HG02798 (cell line): ENCODE data around the gene PCNX1.

Source experiments
- ATAC-seq: cut with Tn5 transposase; IDR thresholded peaks from one replicate; pipeline ENCODE4 v1.9.1; 2021; ENCODE audit warnings: mild to moderate bottlenecking; ENCODE audit not compliant: unreplicated experiment, poor library complexity

Gene PCNX1

GRCh38 chr14:70954068-70954467, 46.8 kb downstream of the PCNX1 start:
- no peak for ATAC-seq

DNA sequence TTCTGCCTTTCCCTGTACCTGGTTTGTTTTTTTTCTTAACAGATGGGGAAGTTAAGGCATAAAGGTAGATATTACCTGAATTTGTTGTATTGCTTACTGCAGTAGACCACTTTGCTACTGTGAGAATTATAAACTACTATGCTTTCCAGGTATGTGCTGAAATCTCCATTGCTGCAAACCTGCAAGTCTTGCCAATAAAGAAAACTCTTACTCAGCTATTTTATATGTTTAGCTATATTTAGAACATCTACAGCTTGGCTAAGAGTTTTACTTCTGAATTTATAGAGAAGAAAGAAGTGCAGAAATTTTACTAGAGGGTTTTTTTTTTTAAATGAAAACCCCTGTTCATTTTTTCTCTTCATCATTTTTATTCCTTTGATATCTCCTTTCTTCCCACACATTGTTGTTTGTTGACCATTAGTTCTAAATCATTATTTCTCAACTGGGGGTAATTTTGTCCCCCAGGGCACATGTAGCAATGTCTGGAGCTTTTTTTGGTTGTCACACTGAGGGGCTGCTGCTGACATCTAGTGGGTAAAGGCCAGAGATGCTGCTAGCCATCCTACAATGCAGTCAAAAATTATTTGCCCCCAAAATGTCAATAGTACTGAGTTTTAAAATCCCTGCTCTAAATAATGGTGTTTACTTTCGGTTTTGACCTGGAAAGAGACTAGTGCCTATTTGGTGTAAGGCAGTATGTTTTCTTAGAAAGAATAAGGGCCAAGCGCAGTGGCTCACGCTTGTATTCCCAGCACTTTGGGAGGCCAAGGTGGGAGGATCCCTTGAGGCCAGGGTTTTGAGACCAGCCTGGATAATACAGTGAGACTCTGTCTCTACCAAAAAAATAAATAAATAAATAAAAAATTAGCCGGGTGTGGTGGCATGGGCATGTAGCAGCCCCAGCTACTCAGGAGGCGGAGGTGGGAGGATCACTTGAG, 48.6 kb downstream of the PCNX1 start:
- peak; percentile 38 for ATAC-seq

GRCh38 chr14:70956511-70956910, 49.3 kb downstream of the PCNX1 start:
- no peak for ATAC-seq

DNA sequence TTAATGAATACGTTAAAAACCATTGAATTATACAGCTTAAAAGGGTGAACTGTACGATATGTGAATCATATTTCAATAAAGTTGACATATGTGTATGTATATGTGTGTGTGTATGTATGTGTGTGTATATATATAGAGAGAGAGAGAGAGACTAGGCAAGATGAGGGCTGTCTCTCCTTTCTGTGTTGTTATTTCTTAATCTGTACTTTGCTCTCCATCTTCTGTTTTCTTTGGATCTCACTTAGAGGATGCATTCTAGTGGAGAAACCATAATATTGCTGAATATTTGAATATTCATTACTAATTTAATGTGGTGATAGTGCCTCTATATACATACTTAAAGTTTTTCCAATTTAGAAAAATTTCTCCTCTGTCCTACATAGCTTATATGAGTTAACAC, 50.5 kb downstream of the PCNX1 start:
- ATAC-seq: no peak

DNA sequence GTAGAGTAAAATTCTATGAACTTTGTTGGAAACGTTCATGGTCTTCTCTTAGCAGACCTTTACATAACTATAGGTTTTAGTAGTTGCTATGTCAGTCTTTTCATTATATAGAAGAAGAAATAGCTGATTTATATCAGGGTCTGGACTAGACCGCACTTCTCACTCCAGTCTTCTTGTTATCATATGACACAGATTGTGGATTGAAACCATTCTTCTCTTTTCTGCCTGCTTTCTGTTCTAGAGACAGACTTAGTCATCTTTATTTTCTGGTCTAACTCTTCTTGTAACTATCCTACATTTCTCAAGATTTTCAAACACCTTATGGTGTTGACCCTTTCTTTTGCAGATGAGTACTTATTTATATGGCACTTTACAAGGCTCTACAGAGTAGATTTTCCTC, 55.7 kb downstream of the PCNX1 start:
- no peak for ATAC-seq

DNA sequence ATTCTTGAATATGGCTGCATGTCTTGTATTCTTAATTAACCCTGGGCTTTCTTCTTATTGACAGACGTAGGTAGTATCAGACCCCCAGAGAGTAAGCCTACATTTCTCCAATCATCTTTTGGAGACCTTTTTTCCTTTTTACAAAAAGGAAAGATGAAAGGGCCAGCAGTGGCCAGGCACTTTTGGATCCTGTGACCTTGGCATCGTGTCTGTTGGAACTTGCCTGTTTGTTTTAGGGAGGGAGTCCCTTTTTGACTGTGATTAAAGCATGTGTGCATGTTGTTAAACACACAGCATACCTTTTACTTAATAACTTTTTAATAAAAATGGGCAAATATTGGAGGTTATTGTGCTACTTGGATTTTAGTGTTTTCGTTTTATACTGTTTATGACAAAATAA, 57.2 kb downstream of the PCNX1 start:
- ATAC-seq: no peak

- ATAC-seq: no peak
These were observed 64.3 kb downstream of the PCNX1 start for GRCh38 chr14:70971560-70971959.

DNA sequence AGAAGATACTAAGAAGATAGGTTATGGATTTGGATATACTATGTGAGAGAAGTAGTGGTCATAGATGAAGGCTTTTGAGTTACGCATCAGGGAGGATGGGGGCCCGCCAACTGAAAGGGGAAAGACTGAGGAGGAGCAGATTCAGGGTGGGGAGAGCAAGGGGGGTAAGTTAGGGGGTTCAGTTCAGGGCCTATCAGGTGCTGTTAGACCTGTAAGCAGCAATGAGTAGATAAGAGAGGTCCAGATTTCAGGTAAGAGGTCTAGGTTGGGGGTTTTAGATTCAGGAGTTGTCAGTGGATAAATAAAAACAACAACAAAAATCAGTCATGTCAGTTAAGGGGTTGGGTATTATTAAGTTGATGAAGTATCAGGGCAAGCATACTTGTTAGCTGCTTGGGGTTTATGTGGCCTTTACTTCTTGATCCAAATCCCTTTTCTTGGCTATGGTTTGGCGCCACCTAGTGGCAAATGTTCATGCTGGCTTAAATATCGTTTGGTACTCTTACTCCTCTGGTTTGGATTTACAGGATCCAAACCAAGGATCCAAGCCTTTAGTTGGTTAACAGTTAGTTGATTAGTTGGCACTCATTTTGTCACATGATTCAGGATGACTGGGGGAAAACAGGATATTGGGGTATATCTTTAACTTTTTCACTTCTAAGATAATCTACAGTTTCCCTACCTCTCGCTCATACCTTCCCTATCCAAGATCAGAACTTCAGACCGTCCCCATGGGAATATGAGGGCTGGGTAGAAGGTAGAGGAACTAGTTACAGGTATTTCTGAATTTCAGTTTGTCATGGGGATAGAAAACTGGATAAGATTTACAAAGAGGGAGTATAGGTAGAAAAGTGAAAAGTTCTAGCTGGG, 65.1 kb downstream of the PCNX1 start:
- peak; percentile 62 for ATAC-seq

- ATAC-seq: no peak
These were observed 69.3 kb downstream of the PCNX1 start for GRCh38 chr14:70976591-70976990.

GRCh38 chr14:70981000-70981952, 74.0 kb downstream of the PCNX1 start:
- no peak for ATAC-seq

GRCh38 chr14:70982200-70982599, 74.9 kb downstream of the PCNX1 start:
- no peak for ATAC-seq

- ATAC-seq: no peak
These were observed 79.8 kb downstream of the PCNX1 start for GRCh38 chr14:70987041-70987440.

DNA sequence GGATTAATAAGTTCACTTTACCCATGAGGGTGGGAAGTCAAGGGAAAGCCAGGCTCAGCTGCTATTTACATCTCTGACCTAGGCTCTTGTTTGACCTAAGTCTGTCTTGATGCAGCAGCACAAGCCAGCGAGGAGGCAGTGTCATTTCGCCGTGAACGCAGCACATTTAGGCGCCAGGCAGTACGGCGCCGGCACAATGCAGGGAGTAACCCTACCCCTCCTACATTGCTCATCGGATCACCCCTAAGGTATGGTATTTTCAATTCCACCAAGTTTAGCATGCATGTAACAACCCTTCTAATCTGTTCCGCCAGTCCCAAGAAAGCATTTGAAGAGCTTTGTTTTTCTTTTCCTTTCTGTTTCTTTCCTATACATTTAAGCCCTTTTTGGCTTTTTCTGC, 81.2 kb downstream of the PCNX1 start:
- ATAC-seq: no peak

DNA sequence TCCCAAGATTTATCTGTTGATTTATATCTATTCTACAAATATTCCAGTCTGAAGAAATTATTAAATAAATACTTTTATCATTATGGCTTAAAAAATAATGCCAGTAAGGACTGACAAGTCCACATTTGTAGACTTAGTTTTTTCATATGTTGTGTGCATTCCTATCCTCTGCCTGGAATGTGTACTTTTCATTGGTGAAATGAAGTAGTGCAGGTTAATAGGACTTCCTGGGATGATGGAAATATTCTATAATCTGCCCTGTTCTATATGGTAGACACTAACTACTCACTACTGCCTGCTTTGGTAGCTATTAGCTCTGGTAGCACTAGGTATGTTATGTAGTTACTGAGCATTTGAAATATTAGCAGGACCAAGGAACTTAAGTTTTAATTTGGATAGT, 86.7 kb downstream of the PCNX1 start:
- no peak for ATAC-seq

DNA sequence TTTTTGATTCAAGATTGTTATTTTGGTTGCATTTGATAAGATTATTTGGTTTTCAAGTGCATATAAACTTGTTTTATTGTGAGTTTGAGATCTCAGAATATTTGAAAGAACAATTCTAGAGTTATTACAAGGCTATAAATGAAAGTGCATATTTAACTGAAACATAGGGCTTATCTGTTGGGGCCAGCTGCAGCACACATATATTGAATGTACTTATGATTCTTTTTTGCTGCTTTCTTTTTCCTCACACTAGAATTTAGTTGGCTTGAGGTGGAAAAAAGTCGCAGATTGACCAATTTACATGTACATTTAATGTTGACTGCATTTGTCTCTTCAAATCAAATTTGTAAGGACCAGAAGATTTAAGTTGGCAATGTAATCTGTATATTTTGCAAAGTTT, 88.0 kb downstream of the PCNX1 start:
- no peak for ATAC-seq

DNA sequence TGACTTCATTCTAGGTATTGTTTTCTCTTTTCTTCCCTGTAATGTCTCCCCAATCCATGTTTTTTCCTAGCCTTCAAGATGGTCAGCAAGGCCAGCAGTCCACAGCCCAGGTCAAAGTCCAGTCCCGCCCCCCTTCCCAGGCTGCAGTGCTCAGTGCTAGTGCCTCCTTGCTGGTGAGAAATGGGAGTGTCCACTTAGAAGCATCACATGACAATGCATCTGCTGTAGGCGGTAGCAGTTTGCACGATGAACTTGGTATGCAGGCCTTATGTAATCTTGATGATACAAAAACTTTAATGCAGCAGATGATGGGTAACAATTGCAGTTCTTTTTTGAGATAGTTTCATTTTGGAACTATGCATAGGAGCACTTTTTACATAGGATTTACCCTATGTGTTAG, 88.4 kb downstream of the PCNX1 start:
- ATAC-seq: no peak

DNA sequence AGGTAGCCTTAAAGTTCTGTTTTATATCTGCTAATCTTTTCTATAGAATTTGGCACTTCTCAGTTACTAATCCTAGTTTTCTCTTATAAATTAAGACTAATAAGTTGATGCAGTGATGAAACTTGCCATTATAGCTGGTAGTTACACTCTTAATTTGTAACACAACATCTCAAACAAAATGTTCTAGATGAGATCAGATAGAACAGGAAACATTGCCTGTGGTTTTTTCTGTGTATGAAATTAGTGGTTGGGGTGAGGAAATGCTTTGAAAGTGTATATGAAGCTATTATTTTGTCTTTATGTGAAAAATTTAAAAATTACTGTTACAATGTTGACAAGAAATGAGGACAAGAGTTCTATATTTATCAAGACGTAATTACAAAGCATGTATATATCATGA, 91.9 kb downstream of the PCNX1 start:
- ATAC-seq: no peak

DNA sequence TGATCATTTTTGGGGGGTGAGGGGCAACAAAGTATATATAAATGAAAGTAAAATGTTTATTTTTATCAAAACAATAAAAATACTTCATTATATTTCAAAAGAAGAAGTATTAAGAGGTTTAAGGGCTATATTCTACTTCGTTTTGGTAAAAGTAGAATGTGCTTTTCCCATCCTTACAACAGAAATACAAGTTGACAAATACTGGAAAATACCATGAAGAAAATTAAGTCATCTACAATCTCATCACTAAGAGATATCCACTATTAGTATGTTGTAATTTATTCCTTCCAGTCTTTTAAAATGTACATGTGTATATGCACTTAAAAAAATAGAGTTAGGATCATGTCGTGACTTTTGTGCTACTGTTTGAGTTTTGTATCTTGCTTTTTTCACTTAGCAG, 92.8 kb downstream of the PCNX1 start:
- ATAC-seq: no peak

DNA sequence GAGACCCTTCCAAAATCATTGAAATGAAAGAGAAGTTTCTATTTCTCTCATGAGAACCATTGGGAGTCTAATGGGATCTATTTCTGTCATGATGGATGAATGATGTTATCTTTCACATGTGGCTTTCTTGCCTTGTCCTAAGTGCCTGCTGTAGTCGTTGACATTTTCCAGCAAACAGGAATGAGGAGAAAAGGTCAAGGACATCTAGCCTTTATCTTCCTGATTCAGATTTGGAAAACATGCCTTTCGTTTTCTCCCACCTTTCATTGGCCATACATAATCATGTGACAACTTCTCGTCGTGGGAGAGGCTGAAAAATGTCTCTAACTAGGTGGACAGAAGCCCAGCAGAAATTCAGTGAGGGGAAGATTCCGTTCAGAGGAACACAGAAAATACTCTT, 94.5 kb downstream of the PCNX1 start:
- no peak for ATAC-seq

DNA sequence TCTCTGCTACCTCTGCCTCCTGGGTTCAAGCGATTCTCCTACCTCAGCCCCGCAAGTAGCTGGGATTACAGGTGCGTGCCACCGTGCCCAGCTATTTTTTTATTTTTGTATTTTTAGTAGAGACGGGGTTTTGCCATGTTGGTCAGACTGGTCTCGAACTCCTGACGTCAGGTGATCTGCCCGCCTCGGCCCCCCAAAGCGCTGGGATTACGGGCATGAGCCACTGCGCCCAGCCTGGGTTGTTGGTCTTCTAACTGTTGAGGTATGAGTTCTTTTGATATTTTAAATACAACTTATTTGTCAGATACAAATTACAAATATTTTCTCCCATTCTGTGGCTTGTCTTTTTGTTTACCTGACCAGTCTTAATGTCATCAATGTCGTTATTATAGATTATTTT, 95.9 kb downstream of the PCNX1 start:
- ATAC-seq: no peak
